ENCODE results near the gene ROBO2. TPM values are rescaled to one million over a fixed set of nuclear protein-coding genes. Genes with fewer than 3 reads are reported as not detected.

The ROBO2 gene
- total and polyA plus RNA-seq, 10 of the 15 experiments (the other 5 are each of a cell fraction or from before 2014, with no cell fraction given), result 0.22 to 2.5 (median 0.81) TPM

GRCh38 chr3:77684115-77684514 is 644.2 kb downstream of the ROBO2 start:
- Histone ChIP-seq H3K36me3 (ENCODE audit: control insufficient read depth in 2 of 2, insufficient read depth in 2 of 2, low read length in 1 of 2) (no peaks in the 10 kb centered on the region), H3K9ac (ENCODE audit: control insufficient read depth, insufficient read depth, low read length) (no peak overlapping the region), H4K20me1 (ENCODE audit: control insufficient read depth, insufficient read depth) (no peaks in the 10 kb centered on the region), H3K9me3 (replicated peaks; ENCODE audit: control insufficient read depth, insufficient read depth, low read length) (0 out of 3 replicates have a peak, but pooled peaks cover 2% of the 10 kb centered on the region), H3K4me3 (no peak overlapping the region), H3K27ac (ENCODE audit: control insufficient read depth, insufficient read depth) (no peak overlapping the region), H2AFZ (ENCODE audit: control insufficient read depth, low read depth, low read length) (no peak overlapping the region), H3K79me2 (ENCODE audit: control insufficient read depth, insufficient read depth, low read length) (no peaks in the 10 kb centered on the region), H3K27me3 (replicated peaks in 1 of 2; ENCODE audit: control insufficient read depth in 2 of 2, insufficient read depth in 2 of 2, low read length in 1 of 2) (no peaks in the 10 kb centered on the region), H3K4me1 (ENCODE audit: control insufficient read depth, insufficient read depth, low read length) (no peaks in the 10 kb centered on the region), H3K4me2 (ENCODE audit: control insufficient read depth, insufficient read depth) (no peak overlapping the region)
- BruUV-seq (replicated peaks), result no TSS peak
- no peak for FAIRE-seq
- no peak for ATAC-seq
- no peak for TF ChIP-seq NRF1 (conservative IDR thresholded peaks at IDR 0.05; ENCODE audit: low read depth, low read length)
- no peak for TF ChIP-seq ZNF622 (IDR thresholded peaks at IDR 0.05)
- TF ChIP-seq LARP7 (IDR thresholded peaks at IDR 0.05), result no peak
- no peak for TF ChIP-seq HDGF (IDR thresholded peaks at IDR 0.05)
- TF ChIP-seq NR2C2 (IDR thresholded peaks at IDR 0.05; ENCODE audit: borderline replicate concordance, control insufficient read depth, insufficient read length, low read depth), result no peak
- no peak for TF ChIP-seq IRF4 (IDR thresholded peaks at IDR 0.05; ENCODE audit: low read depth, low read length)
- no peak for TF ChIP-seq CEBPB (IDR thresholded peaks at IDR 0.05; ENCODE audit: borderline replicate concordance in 1 of 2, low read depth in 2 of 2, low read length in 2 of 2)
- no peak for TF ChIP-seq PAX5 (IDR thresholded peaks at IDR 0.05; ENCODE audit: borderline replicate concordance, low read depth, low read length)
- no peak for TF ChIP-seq E4F1 (IDR thresholded peaks at IDR 0.05; ENCODE audit: borderline replicate concordance, partially characterized antibody)
- no peak for TF ChIP-seq PRDM15 (CRISPR knock-in tag; IDR thresholded peaks at IDR 0.05)
- TF ChIP-seq BMI1 (IDR thresholded peaks at IDR 0.05; ENCODE audit: borderline replicate concordance), result no peak
- no peak for TF ChIP-seq NR2F1 (conservative IDR thresholded peaks at IDR 0.05)
- no peak for TF ChIP-seq CHD1 (IDR thresholded peaks at IDR 0.05; ENCODE audit: low read depth, low read length)
- TF ChIP-seq PML (IDR thresholded peaks at IDR 0.05; ENCODE audit: low read length), result no peak
- CTCF ChIA-PET, result no interaction called here
- POLR2A ChIA-PET, result no interaction called here
- in situ Hi-C loops (cut with MboI), result no loop called here
- SMC1A ChIA-PET (ENCODE audit: uncharacterized antibody, unreplicated experiment), result no interaction called here
- RAD21 ChIA-PET (ENCODE audit: unreplicated experiment), result no interaction called here
- intact Hi-C loops (cut with micrococcal nuclease; ENCODE audit: unreplicated experiment), result no loop called here
- no peak for DNase-seq (ENCODE audit: low read depth, low spot score)

Data from GM12878 (cell line).